Transverse colon (tissue), 4 donors: Measurements from ENCODE around the gene ANTXR2. TPM values are rescaled to one million over a fixed set of nuclear protein-coding genes. Genes with fewer than 3 reads are reported as not detected.

Experiments
- DNase-seq: peaks from one replicate; pipeline ENCODE4 v3.0.0-alpha.2; 2019
- H3K27ac ChIP-seq, 4 donors: fragments of 200-600 bp; sonication (generic); 2 replicates each; pipeline ENCODE4 v1.5.1; 2016 to 2018; ENCODE audit warnings: inconsistent platforms in 4 of 4
- H3K27me3 ChIP-seq: fragments of 200-600 bp; sonication (generic); 2 replicates; pipeline ENCODE4 v1.5.1; 2017; ENCODE audit warnings: inconsistent platforms
- H3K36me3 ChIP-seq, 4 donors: fragments of 200-600 bp; sonication (generic); 2 replicates each; pipeline ENCODE4 v1.5.1; 2017 to 2019; ENCODE audit warnings: inconsistent platforms in 4 of 4
- H3K4me1 ChIP-seq, 4 donors: fragments of 200-600 bp; sonication (generic); 2 replicates each; pipeline ENCODE4 v1.5.1; 2017 to 2020; ENCODE audit warnings: inconsistent platforms in 4 of 4
- H3K4me3 ChIP-seq, 4 donors: fragments of 200-600 bp; sonication (generic); 1 replicate in 1 of 4; 2 replicates in 3 of 4; pipeline versions ENCODE4 v1.5.1 to v1.6.1; 2017 to 2019; ENCODE audit warnings: inconsistent platforms in 4 of 4
- H3K9me3 ChIP-seq, 2 donors: fragments of 200-600 bp; sonication (generic); 2 replicates each; pipeline ENCODE4 v1.5.1; 2017 to 2019; ENCODE audit warnings: inconsistent platforms in 2 of 2
- EP300 ChIP-seq: sonication (generic); formaldehyde crosslinking; IDR thresholded peaks from one replicate; pipeline ENCODE4 v1.6.1; 2017; ENCODE audit warnings: antibody characterized with exemption, low read depth
- POLR2A ChIP-seq: fragments of 450-650 bp; IDR thresholded peaks from one replicate; pipeline ENCODE4 v1.6.1; 2016; ENCODE audit warnings: antibody characterized with exemption, mild to moderate bottlenecking, moderate library complexity
- POLR2AphosphoS5 ChIP-seq, 3 donors: sonication (generic); formaldehyde crosslinking; IDR thresholded peaks; one replicate each; pipeline ENCODE4 v1.6.1; 2016; ENCODE audit warnings: antibody characterized with exemption in 3 of 3
- WGBS, 2 donors: methylation state at CpG; one replicate each; pipeline ENCODE4 v1.1.5; 2018; ENCODE audit warnings: low coverage in 1 of 2; 5-methylcytosine and 5-hydroxymethylcytosine counted together
- in situ Hi-C, 4 donors: fragments of 200-750 bp; cut with MboI; loops; one replicate each; pipeline versions ENCODE4 v1.15.0 to v1.15.1; 2017; ENCODE audit warnings: low sequenced_read_pairs in 3 of 4, low pct_ligation_motif_present in 1 of 4, low pct_unique_long_range_greater_than_20kb in 1 of 4
- intact Hi-C: fragments of 100-400 bp; cut with DNase I; formaldehyde crosslinking; loops from one replicate; pipeline ENCODE4 v1.15.1; 2023; ENCODE audit warnings: low total_unique reads
- total RNA-seq, 4 donors: library from RNA; depleted of rRNA; stranded (reverse); fragments of >200 nt; gene quantifications; one replicate each; pipeline ENCODE4 v1.1.0, GENCODE V29; 2016
- TF ChIP-seq, protein P1 (sequence below), 5 experiments: fragments of 200-600 bp in 3 of 5; fragments of 450-650 bp in 2 of 5; sonication (generic) in 3 of 5; IDR thresholded peaks; 1 replicate in 2 of 5; 2 replicates in 3 of 5; pipeline ENCODE4 v1.5.1; 2016 to 2017; ENCODE audit warnings: antibody characterized with exemption in 5 of 5, inconsistent platforms in 3 of 5, mild to moderate bottlenecking in 2 of 5, moderate library complexity in 1 of 5

ANTXR2 gene
- total RNA-seq, 4 donors from 2014 or later: 46.8 to 89.8 (median 76.0) TPM

DNA sequence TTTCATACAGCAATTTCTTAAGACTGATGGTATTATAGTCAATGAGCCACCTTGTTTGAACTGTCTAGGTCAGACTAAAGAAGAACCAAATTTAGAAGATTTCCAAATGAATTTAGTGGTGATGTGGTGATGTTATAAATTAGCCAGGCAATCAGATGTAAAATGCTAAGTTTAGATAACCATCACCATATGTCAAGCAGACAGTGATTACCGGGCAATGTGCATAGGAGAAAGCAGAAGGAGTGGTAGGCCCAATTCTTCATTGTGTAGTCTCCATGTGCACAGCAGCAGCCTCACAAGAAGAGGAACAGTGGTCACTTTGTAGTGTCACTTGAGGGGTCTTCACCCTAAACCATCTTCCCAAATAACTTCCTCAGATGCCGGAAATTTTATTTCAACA lies 198.8 kb downstream of the ANTXR2 start:
- Histone ChIP-seq H3K36me3 (no peaks in the 10 kb centered on the region), H3K27me3 (no peaks in the 10 kb centered on the region), H3K27ac (no peak overlapping the region), H3K9me3 (no peaks in the 10 kb centered on the region), H3K4me1 (no peaks in the 10 kb centered on the region), H3K4me3 (no peak overlapping the region)
- no peak for DNase-seq
- in situ Hi-C loops: no loop called here
- 88 to 100% methylated on average over 2 of the region's 2 CpGs for WGBS, 2 donors
- TF ChIP-seq EP300: no peak
- TF ChIP-seq, protein P1, sequence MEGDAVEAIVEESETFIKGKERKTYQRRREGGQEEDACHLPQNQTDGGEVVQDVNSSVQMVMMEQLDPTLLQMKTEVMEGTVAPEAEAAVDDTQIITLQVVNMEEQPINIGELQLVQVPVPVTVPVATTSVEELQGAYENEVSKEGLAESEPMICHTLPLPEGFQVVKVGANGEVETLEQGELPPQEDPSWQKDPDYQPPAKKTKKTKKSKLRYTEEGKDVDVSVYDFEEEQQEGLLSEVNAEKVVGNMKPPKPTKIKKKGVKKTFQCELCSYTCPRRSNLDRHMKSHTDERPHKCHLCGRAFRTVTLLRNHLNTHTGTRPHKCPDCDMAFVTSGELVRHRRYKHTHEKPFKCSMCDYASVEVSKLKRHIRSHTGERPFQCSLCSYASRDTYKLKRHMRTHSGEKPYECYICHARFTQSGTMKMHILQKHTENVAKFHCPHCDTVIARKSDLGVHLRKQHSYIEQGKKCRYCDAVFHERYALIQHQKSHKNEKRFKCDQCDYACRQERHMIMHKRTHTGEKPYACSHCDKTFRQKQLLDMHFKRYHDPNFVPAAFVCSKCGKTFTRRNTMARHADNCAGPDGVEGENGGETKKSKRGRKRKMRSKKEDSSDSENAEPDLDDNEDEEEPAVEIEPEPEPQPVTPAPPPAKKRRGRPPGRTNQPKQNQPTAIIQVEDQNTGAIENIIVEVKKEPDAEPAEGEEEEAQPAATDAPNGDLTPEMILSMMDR (IDR thresholded peaks at IDR 0.05): no peak
- no peak for TF ChIP-seq POLR2A
- TF ChIP-seq POLR2AphosphoS5 (IDR thresholded peaks at IDR 0.05): no peak
- intact Hi-C loops: no loop called here

DNA sequence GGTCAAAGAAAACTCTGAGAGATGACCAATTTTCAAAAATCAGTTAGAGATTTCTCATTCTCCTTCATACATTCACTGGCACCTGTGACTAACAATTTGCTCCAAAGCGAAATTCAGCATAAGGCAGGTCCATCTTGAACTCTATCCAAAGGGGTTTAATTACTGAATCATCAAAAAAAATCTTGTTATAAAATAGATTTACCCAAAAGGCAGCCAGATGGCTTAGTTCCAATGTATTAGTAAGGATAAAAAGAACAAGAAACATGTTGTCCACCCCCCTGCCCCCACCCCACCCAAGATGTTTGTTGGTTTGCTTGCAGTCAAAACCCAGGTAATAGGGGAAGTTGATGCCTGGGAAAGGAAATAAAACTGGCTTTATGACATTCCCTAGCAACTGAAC lies 200.3 kb downstream of the ANTXR2 start:
- WGBS, 2 donors: 50 to 73% methylated on average over 1 of the region's 1 CpG
- intact Hi-C loops: no loop called here
- no peak overlapping the region for H3K4me3 ChIP-seq
- H3K27me3 ChIP-seq: no peaks in the 10 kb centered on the region
- in situ Hi-C loops: no loop called here
- H3K4me1 ChIP-seq: no peaks in the 10 kb centered on the region
- DNase-seq: no peak
- H3K27ac ChIP-seq: no peak overlapping the region
- H3K36me3 ChIP-seq: no peaks in the 10 kb centered on the region
- TF ChIP-seq POLR2A (no peak), EP300 (no peak), POLR2AphosphoS5 (IDR thresholded peaks at IDR 0.05) (no peak)
- TF ChIP-seq, protein P1 (IDR thresholded peaks at IDR 0.05): no peak
- H3K9me3 ChIP-seq: no peaks in the 10 kb centered on the region

DNA sequence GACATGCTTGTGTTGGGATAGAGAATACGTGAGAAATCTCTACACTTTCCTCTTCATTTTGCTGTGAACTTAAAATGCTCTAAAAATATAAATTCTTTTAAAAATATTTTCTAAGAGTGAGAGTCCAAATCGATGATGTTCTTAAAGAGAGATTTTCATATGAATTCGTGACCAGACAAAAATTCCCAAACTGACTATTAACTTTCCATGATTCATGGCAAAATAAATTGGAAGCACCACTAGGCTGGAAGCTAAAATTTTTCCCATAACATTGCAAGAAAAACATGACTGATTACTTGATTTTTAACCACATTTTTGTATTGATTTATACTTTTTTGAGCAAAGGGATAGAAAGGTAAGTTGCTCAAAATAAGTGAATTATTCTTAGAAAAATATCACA lies 201.1 kb downstream of the ANTXR2 start:
- Histone ChIP-seq H3K4me3 (no peak overlapping the region), H3K4me1 (no peaks in the 10 kb centered on the region), H3K27me3 (no peaks in the 10 kb centered on the region), H3K36me3 (no peaks in the 10 kb centered on the region), H3K9me3 (no peaks in the 10 kb centered on the region), H3K27ac (no peak overlapping the region)
- intact Hi-C loops: no loop called here
- WGBS, 2 donors: 52 to 56% methylated on average over 3 of the region's 3 CpGs
- TF ChIP-seq EP300: no peak
- TF ChIP-seq POLR2A: no peak
- TF ChIP-seq POLR2AphosphoS5 (IDR thresholded peaks at IDR 0.05): no peak
- TF ChIP-seq, protein P1 (IDR thresholded peaks at IDR 0.05): no peak
- in situ Hi-C loops: no loop called here
- no peak for DNase-seq

DNA sequence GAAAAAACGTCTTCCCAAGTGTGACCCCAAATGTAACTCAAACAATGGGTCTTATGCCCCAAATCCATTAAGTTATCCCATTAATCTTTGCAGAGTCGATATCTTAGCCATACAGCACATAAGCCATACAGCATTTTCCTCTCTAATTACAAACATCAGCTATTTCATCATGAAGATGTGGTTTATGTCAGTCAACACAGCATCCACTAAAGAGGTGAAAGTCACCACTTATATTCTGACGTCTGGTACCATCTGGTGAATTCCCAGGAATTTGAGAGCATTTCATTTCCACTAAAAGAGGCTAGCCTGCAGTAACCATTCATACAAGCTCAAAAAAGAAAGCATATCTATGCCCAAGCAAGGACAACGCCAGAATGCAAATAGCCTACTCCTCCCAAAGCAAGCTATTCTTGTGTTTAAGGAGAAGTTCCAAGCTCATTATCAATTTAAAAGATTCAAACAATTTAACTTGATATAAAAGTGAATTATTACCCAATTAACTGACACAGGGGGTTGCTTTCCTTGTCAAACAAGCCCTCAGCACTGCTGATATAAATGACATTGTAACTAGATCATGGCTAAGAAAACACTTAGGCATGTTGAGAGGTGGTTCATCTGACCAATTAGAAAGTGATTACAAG lies 203.3 kb downstream of the ANTXR2 start:
- in situ Hi-C loops (no loop called here), intact Hi-C loops (no loop called here)
- WGBS, 2 donors: 73 to 94% methylated on average over 3 to 4 of the region's 4 CpGs
- no peak for DNase-seq
- Histone ChIP-seq H3K9me3 (no peaks in the 10 kb centered on the region), H3K4me1 (no peaks in the 10 kb centered on the region), H3K36me3 (no peaks in the 10 kb centered on the region), H3K4me3 (no peak overlapping the region), H3K27me3 (no peaks in the 10 kb centered on the region), H3K27ac (no peak overlapping the region)
- TF ChIP-seq POLR2AphosphoS5 (IDR thresholded peaks at IDR 0.05): no peak

DNA sequence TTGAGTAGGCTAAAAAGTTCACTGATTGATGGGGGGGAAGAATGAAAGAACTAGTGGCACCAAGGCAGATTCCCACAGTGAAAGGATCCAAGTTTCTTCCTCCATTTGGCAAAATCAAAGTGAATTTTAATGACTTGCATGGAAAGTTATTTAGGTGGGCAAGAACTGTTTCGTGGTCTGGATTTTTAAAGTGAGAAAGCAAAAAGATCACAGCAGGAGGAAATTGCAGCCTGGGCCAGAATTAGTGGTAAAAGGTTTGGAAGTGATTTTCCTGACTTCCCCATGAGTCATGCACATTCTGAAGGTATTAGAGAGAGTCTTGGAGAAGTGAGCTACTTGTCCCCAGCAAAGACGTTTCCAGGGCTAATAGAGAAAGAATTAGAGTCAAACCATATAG lies 207.8 kb downstream of the ANTXR2 start:
- no peak for DNase-seq
- no peaks in the 10 kb centered on the region for H3K27me3 ChIP-seq
- no peak overlapping the region for H3K4me3 ChIP-seq
- no peak overlapping the region for H3K27ac ChIP-seq
- 29 to 40% methylated on average over 2 of the region's 2 CpGs for WGBS, 2 donors
- in situ Hi-C loops (no loop called here), intact Hi-C loops (no loop called here)
- TF ChIP-seq, protein P1 (IDR thresholded peaks at IDR 0.05): no peak
- TF ChIP-seq POLR2A (no peak), POLR2AphosphoS5 (IDR thresholded peaks at IDR 0.05) (no peak), EP300 (no peak)
- no peaks in the 10 kb centered on the region for H3K9me3 ChIP-seq
- H3K36me3 ChIP-seq: no peaks in the 10 kb centered on the region
- no peaks in the 10 kb centered on the region for H3K4me1 ChIP-seq
